Measurements from ENCODE around the gene CNOT3. TPM values are rescaled to one million over a fixed set of nuclear protein-coding genes. Genes with fewer than 3 reads are reported as not detected.

CNOT3 gene
- total and polyA plus RNA-seq, 2 experiments from 2014 or later: 12.0 to 50.1 TPM

- Histone ChIP-seq H3K27ac (no peak overlapping the region), H4K20me1 (ENCODE audit: insufficient read depth, poor library complexity, severe bottlenecking) (no peaks in the 10 kb centered on the region), H3K4me1 (ENCODE audit: insufficient read depth) (no peaks in the 10 kb centered on the region), H3K27me3 (no peaks in the 10 kb centered on the region), H2AFZ (no peak overlapping the region), H3K4me3 (no peak overlapping the region), H3K36me3 (replicated peaks; ENCODE audit: insufficient read depth, low read depth) (no peaks in the 10 kb centered on the region), H3K9me2 (replicated peaks; ENCODE audit: insufficient read depth) (no peaks in the 10 kb centered on the region), H3K4me2 (no peak overlapping the region), H3K79me2 (peaks cover 3% of the 10 kb centered on the region), H3K9me3 (ENCODE audit: low read depth) (no peaks in the 10 kb centered on the region)
- 97% methylated on average over 5 of the region's 25 CpGs for WGBS (ENCODE audit: low lambda C conversion rate, missing lambda C conversion rate)
- TF ChIP-seq EZH2 (IDR thresholded peaks at IDR 0.05; ENCODE audit: borderline replicate concordance): no peak
- no peak for TF ChIP-seq CTCF (IDR thresholded peaks at IDR 0.05; ENCODE audit: poor library complexity)
- no peak for TF ChIP-seq EZH2phosphoT487 (IDR thresholded peaks at IDR 0.05; ENCODE audit: low read depth, severe bottlenecking, unreplicated experiment)
- no peak for DNase-seq (ENCODE audit: low spot score)
These were observed 15.4 kb downstream of the CNOT3 start for GRCh38 chr19:54152878-54153524.

DNA sequence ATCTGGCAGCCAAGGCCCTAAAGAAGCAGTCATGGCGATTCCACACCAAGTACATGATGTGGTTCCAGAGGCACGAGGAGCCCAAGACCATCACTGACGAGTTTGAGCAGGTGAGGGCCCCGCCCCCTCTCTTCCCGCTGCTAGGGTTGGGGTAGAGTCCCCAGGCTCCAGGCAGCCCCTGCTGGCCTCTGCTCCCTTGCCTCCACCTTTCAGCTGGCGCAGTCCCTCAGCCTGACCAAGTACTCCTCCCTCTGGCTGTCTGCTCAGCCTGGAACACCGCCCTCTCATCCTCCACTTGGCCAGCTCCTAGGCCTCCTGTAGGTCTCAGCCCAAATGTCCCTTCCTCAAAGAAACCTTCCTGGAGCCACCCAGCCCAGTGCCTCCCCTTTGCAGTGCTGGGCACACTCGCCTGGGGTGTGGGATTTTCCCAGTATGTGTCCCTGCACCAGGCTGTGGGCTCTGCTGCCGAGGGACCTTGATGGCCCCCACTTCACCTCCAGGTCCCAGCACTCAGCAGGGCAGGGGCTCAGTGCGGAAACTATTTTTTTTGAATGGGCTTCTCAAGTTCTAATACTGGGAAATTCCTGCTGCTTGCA lies 16.3 kb downstream of the CNOT3 start:
- H2AFZ ChIP-seq: no peak overlapping the region
- no peaks in the 10 kb centered on the region for H3K36me3 ChIP-seq (replicated peaks; ENCODE audit: insufficient read depth, low read depth)
- no peaks in the 10 kb centered on the region for H3K9me2 ChIP-seq (replicated peaks; ENCODE audit: insufficient read depth)
- peaks cover 11% of the 10 kb centered on the region for H3K79me2 ChIP-seq
- H3K4me1 ChIP-seq (ENCODE audit: insufficient read depth): peaks cover 6% of the 10 kb centered on the region
- WGBS (ENCODE audit: low lambda C conversion rate, missing lambda C conversion rate): 89% methylated on average over 10 of the region's 10 CpGs
- no peaks in the 10 kb centered on the region for H3K9me3 ChIP-seq (ENCODE audit: low read depth)
- H3K4me2 ChIP-seq: no peak overlapping the region
- TF ChIP-seq EZH2 (IDR thresholded peaks at IDR 0.05; ENCODE audit: borderline replicate concordance): no peak
- no peak for TF ChIP-seq EZH2phosphoT487 (IDR thresholded peaks at IDR 0.05; ENCODE audit: low read depth, severe bottlenecking, unreplicated experiment)
- TF ChIP-seq CTCF (IDR thresholded peaks at IDR 0.05; ENCODE audit: poor library complexity): no peak
- H3K27me3 ChIP-seq: no peaks in the 10 kb centered on the region
- H3K27ac ChIP-seq: no peak overlapping the region
- H4K20me1 ChIP-seq (ENCODE audit: insufficient read depth, poor library complexity, severe bottlenecking): no peaks in the 10 kb centered on the region
- H3K4me3 ChIP-seq: no peak overlapping the region
- no peak for DNase-seq (ENCODE audit: low spot score)

DNA sequence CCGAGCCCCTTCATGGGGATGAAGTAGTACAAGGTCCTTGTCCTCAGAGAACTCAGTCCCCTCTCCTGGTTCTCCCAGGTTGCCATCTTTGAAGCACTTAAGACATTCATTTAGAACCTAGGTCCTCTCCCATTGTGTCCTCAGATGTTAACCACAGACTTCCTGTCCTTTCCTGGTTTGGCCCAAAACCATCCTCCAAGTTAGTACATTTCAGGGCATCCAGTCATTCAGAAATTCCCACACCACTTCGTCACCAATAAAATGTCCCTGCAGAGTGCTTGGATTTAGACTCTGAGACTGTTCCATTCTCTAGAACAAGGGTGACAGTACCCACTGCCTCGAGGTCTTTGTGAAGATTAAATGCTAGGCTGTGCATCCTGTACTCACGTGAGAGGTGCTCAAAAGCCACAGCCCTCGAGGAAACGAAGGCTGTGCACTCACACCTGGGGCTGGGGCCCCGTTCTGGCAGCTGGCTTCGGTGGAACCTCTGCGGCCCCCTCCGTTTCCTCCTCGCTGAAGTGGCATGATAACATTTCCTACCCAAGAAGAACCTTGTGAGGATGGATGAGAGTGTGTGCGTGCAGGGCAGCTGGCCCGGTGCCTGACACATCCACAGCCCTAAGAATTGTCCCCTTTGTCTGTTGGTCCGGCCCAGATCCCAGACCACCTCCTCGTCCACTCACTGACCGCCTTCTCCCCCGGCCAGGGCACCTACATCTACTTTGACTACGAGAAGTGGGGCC lies 17.2 kb downstream of the CNOT3 start:
- H3K27ac ChIP-seq: no peak overlapping the region
- WGBS (ENCODE audit: low lambda C conversion rate, missing lambda C conversion rate): 91% methylated on average over 18 of the region's 18 CpGs
- peaks cover 8% of the 10 kb centered on the region for H3K4me1 ChIP-seq (ENCODE audit: insufficient read depth)
- H3K9me2 ChIP-seq (replicated peaks; ENCODE audit: insufficient read depth): no peaks in the 10 kb centered on the region
- H3K36me3 ChIP-seq (replicated peaks; ENCODE audit: insufficient read depth, low read depth): no peaks in the 10 kb centered on the region
- no peaks in the 10 kb centered on the region for H4K20me1 ChIP-seq (ENCODE audit: insufficient read depth, poor library complexity, severe bottlenecking)
- H2AFZ ChIP-seq: no peak overlapping the region
- DNase-seq (ENCODE audit: low spot score): no peak
- no peak for TF ChIP-seq CTCF (IDR thresholded peaks at IDR 0.05; ENCODE audit: poor library complexity)
- no peak for TF ChIP-seq EZH2 (IDR thresholded peaks at IDR 0.05; ENCODE audit: borderline replicate concordance)
- no peak for TF ChIP-seq EZH2phosphoT487 (IDR thresholded peaks at IDR 0.05; ENCODE audit: low read depth, severe bottlenecking, unreplicated experiment)
- H3K27me3 ChIP-seq: no peaks in the 10 kb centered on the region
- H3K9me3 ChIP-seq (ENCODE audit: low read depth): no peaks in the 10 kb centered on the region
- H3K4me2 ChIP-seq: no peak overlapping the region
- H3K79me2 ChIP-seq: peaks cover 14% of the 10 kb centered on the region
- no peak overlapping the region for H3K4me3 ChIP-seq
